Uterine smooth muscle cell (primary cell): Measurements from ENCODE around the gene TLE5. TPM values are rescaled to one million over a fixed set of nuclear protein-coding genes. Genes with fewer than 3 reads are reported as not detected.

Source experiments
- total RNA-seq: library from RNA; depleted of rRNA; stranded (reverse); fragments of >200 nt; gene quantifications from 2 replicates; pipeline ENCODE4 v1.2.3, GENCODE V29; 2014

TLE5 gene, protein sequence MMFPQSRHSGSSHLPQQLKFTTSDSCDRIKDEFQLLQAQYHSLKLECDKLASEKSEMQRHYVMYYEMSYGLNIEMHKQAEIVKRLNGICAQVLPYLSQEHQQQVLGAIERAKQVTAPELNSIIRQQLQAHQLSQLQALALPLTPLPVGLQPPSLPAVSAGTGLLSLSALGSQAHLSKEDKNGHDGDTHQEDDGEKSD
- total RNA-seq, result 88.9 and 127 TPM in 2 replicates

DNA sequence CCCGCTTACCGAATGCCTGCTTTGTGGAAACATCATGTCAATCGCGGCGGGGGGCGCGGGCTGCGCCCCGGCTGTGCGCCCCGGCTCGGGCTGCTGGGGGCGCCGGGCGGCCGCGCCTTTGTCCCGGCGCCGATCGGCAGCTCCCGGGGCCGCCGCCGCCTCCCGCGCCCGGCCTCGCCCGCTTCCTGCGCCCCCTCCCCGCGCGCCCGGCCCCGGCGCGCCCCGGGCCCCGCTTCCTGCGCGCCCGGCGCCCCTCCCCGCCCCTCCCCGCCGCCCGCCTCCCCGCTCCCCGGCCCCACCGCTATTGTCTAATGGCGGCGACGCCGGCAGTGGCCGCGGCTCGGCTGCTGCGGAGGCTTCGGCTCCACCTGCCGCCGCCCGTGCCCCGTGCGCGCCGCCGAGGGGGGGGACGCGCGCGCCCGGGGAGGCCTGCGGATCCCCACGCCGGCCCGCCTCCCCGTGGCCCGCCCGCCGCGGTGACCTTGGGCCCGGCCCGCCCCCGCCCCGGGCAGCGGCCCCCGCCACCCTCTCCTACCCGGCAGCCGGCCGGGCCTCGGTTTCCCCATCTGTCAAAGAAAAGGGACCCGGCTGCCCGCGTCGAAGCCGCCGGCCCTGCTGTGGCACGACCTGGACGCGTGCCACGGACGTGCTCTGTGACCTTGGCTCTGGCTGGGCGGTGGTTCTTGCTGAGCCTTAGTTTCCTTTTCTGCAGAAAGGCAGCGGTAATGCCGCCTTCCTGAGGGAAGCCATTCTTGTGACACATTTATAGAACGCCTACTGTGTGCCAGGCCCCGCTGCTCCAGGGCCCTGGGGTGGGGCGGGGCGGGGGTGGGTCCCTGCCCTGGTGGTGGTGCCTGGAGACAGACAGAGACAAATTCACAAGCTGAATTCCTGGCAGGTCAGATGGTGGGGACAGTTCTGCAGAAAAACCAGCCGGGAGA lies at the start of gene TLE5:
TSS of gene TLE5 (minus strand) at position 331 of the 941 bp plus-strand sequence. CDS start at position 36, 295 bp downstream.

DNA sequence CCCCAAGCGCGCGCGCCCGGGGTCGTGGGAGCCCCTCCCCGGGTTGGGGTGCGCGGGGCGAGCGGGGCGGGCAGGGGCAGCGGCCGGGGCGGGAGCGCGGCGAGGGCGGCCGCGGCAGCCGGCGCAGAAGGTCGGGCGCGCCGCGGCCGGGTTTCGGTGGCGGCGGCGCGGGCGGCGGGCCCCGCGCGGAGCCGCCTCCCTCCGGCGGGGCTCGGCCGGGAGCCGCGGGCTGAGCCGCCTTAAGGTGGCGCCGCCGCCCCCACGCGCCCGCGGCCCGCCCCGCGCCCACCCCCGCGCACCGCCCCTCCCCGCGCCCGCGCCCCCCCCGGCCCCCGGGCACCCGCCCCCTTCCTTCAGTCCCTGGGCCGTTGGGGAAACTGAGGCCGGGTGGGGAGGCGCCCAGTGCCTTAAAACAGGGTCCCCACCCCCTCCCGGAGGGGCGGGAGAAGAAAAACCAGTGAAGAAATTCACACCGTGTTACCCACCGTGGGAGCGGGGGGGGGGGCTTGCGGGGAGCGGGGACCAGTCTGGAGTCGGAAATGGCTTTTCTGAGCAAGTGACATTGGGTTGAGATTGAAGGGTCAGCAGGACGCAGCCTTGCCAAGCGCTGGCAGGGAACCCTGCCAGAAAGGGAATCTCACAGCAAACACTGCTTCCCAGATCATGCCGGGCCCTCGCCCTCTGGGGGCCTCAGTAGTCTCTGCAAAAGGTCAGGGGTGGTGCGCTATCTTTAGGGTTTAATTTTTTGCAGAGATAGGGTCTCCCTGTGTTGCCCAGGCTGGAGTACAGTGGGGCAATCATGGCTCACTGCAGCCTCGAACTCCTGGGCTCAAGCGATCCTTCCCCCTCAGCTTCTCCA lies 33.0 kb downstream of the TLE5 start, which contains the start of gene TLE2:
TSS of gene TLE2 (minus strand) at position 216 of the 859 bp plus-strand sequence. CDS start 376 bp downstream, outside the sequence.

Other genes with a start within 250 kb of the TLE5 start
- gene ZNF554, start 242.6 kb downstream of the TLE5 start, total RNA-seq, result 1.9 and 3.6 TPM in 2 replicates
- gene ZNF555, start 221.0 kb downstream of the TLE5 start, total RNA-seq, result 5.9 and 12.1 TPM in 2 replicates
- gene ZNF556, start 195.2 kb downstream of the TLE5 start, total RNA-seq, result 0.12 and 0.22 TPM in 2 replicates
- gene ZNF57, start 161.6 kb downstream of the TLE5 start, total RNA-seq, result 4.0 and 4.6 TPM in 2 replicates
- 4.7 and 5.4 TPM in 2 replicates for gene ZNF77, start 117.5 kb downstream of the TLE5 start, total RNA-seq
- 0.12 and 0.33 TPM in 2 replicates for gene TLE6, start 84.9 kb downstream of the TLE5 start, total RNA-seq
- gene TLE2, start 33.2 kb downstream of the TLE5 start, total RNA-seq, result 0.33 and 1.7 TPM in 2 replicates
- 66.1 and 71.6 TPM in 2 replicates for gene GNA11, start 31.9 kb upstream of the TLE5 start, total RNA-seq
- gene GNA15, start 73.5 kb upstream of the TLE5 start, total RNA-seq, result 0.11 and 0.50 TPM in 2 replicates
- gene S1PR4, start 116.3 kb upstream of the TLE5 start, total RNA-seq, result under 0.01 TPM in 1 of 2 replicates, not detected in the other
- gene NCLN, start 123.4 kb upstream of the TLE5 start, total RNA-seq, result 67.2 and 85.1 TPM in 2 replicates
- gene CELF5, start 162.2 kb upstream of the TLE5 start, total RNA-seq, result not detected in 2 replicates